Measurements from ENCODE around the gene GPS1.

Gene GPS1

GRCh38 chr17:82007495-82008257, 44.0 kb upstream of the GPS1 start:
- no peak for TF ChIP-seq CREB5 (CRISPR knock-in tag; IDR thresholded peaks at IDR 0.05; ENCODE audit: low read depth)
- ATAC-seq: no peak

- ATAC-seq: no peak
- TF ChIP-seq CSRNP3 (CRISPR knock-in tag; IDR thresholded peaks at IDR 0.05) (no peak), TOX (CRISPR knock-in tag; IDR thresholded peaks at IDR 0.05; ENCODE audit: borderline replicate concordance) (no peak), TCF4 (CRISPR knock-in tag; IDR thresholded peaks at IDR 0.05; ENCODE audit: borderline replicate concordance) (no peak), ISL1 (CRISPR knock-in tag; IDR thresholded peaks at IDR 0.05) (no peak), ZFP30 (CRISPR knock-in tag; IDR thresholded peaks at IDR 0.05) (no peak), ZNF70 (CRISPR knock-in tag; IDR thresholded peaks at IDR 0.05) (no peak), ZNF8 (CRISPR knock-in tag; IDR thresholded peaks at IDR 0.05) (no peak), CREB5 (CRISPR knock-in tag; IDR thresholded peaks at IDR 0.05; ENCODE audit: low read depth) (no peak), ZC3H10 (CRISPR knock-in tag; IDR thresholded peaks at IDR 0.05) (no peak), ARNTL (CRISPR knock-in tag; IDR thresholded peaks at IDR 0.05; ENCODE audit: borderline replicate concordance, low read depth) (no peak), BACH2 (CRISPR knock-in tag; IDR thresholded peaks at IDR 0.05; ENCODE audit: borderline replicate concordance) (no peak)
- TF ChIP-seq, protein P1, sequence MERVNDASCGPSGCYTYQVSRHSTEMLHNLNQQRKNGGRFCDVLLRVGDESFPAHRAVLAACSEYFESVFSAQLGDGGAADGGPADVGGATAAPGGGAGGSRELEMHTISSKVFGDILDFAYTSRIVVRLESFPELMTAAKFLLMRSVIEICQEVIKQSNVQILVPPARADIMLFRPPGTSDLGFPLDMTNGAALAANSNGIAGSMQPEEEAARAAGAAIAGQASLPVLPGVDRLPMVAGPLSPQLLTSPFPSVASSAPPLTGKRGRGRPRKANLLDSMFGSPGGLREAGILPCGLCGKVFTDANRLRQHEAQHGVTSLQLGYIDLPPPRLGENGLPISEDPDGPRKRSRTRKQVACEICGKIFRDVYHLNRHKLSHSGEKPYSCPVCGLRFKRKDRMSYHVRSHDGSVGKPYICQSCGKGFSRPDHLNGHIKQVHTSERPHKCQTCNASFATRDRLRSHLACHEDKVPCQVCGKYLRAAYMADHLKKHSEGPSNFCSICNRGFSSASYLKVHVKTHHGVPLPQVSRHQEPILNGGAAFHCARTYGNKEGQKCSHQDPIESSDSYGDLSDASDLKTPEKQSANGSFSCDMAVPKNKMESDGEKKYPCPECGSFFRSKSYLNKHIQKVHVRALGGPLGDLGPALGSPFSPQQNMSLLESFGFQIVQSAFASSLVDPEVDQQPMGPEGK (CRISPR knock-in tag; IDR thresholded peaks at IDR 0.05; ENCODE audit: borderline replicate concordance): no peak
Observed at GRCh38 chr17:82008258-82008940, 43.3 kb upstream of the GPS1 start.

DNA sequence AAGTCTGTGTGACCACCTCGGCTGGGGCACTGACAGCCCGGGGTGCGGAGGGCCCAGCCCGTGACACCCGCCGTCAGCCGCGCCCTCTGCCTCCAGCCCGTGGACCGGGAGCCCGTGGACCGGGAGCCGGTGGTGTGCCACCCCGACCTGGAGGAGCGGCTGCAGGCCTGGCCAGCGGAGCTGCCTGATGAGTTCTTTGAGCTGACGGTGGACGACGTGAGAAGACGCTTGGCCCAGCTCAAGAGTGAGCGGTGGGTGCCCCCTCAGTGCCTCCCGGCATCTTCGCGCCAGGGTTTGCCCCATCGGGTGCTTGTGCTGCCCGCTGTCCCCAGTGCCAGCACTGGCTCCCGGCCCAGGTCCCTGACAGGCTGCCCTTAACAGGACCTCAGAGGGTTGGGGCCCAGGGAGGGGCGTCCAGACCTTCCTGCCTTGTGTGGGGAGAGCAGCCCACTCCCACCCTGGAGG, 42.7 kb upstream of the GPS1 start:
- no peak for ATAC-seq
- TF ChIP-seq ARNTL (CRISPR knock-in tag; IDR thresholded peaks at IDR 0.05; ENCODE audit: borderline replicate concordance, low read depth) (no peak), SNAI2 (CRISPR knock-in tag; IDR thresholded peaks at IDR 0.05) (no peak), POU6F1 (CRISPR knock-in tag; IDR thresholded peaks at IDR 0.05; ENCODE audit: borderline replicate concordance, low read depth) (no peak), ZNF8 (CRISPR knock-in tag; IDR thresholded peaks at IDR 0.05) (no peak), ZC3H10 (CRISPR knock-in tag; IDR thresholded peaks at IDR 0.05) (no peak), ZFP3 (CRISPR knock-in tag; IDR thresholded peaks at IDR 0.05) (no peak), TCF4 (CRISPR knock-in tag; IDR thresholded peaks at IDR 0.05; ENCODE audit: borderline replicate concordance) (no peak), ISL1 (CRISPR knock-in tag; IDR thresholded peaks at IDR 0.05) (no peak), ZNF565 (CRISPR knock-in tag; conservative IDR thresholded peaks at IDR 0.05; ENCODE audit: low read depth) (no peak)

- ATAC-seq: no peak
- no peak for TF ChIP-seq RARB (CRISPR knock-in tag; IDR thresholded peaks at IDR 0.05)
- TF ChIP-seq ESRRG (CRISPR knock-in tag; IDR thresholded peaks at IDR 0.05): no peak
- TF ChIP-seq, protein P1 (CRISPR knock-in tag; IDR thresholded peaks at IDR 0.05; ENCODE audit: borderline replicate concordance): no peak
- TF ChIP-seq, protein P2, sequence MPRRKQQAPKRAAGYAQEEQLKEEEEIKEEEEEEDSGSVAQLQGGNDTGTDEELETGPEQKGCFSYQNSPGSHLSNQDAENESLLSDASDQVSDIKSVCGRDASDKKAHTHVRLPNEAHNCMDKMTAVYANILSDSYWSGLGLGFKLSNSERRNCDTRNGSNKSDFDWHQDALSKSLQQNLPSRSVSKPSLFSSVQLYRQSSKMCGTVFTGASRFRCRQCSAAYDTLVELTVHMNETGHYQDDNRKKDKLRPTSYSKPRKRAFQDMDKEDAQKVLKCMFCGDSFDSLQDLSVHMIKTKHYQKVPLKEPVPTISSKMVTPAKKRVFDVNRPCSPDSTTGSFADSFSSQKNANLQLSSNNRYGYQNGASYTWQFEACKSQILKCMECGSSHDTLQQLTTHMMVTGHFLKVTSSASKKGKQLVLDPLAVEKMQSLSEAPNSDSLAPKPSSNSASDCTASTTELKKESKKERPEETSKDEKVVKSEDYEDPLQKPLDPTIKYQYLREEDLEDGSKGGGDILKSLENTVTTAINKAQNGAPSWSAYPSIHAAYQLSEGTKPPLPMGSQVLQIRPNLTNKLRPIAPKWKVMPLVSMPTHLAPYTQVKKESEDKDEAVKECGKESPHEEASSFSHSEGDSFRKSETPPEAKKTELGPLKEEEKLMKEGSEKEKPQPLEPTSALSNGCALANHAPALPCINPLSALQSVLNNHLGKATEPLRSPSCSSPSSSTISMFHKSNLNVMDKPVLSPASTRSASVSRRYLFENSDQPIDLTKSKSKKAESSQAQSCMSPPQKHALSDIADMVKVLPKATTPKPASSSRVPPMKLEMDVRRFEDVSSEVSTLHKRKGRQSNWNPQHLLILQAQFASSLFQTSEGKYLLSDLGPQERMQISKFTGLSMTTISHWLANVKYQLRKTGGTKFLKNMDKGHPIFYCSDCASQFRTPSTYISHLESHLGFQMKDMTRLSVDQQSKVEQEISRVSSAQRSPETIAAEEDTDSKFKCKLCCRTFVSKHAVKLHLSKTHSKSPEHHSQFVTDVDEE (CRISPR knock-in tag; IDR thresholded peaks at IDR 0.05): no peak
- TF ChIP-seq CSDC2 (CRISPR knock-in tag; IDR thresholded peaks at IDR 0.05): no peak
- no peak for TF ChIP-seq ARNTL (CRISPR knock-in tag; IDR thresholded peaks at IDR 0.05; ENCODE audit: borderline replicate concordance, low read depth)
- TF ChIP-seq ZNF8 (CRISPR knock-in tag; IDR thresholded peaks at IDR 0.05): no peak
- no peak for TF ChIP-seq SNAI2 (CRISPR knock-in tag; IDR thresholded peaks at IDR 0.05)
- no peak for TF ChIP-seq PPARA (CRISPR knock-in tag; IDR thresholded peaks at IDR 0.05; ENCODE audit: borderline replicate concordance)
- TF ChIP-seq ISL1 (CRISPR knock-in tag; IDR thresholded peaks at IDR 0.05): no peak
- no peak for TF ChIP-seq TCF4 (CRISPR knock-in tag; IDR thresholded peaks at IDR 0.05; ENCODE audit: borderline replicate concordance)
- TF ChIP-seq GLIS3 (CRISPR knock-in tag; IDR thresholded peaks at IDR 0.05): no peak
Observed at GRCh38 chr17:82009413-82009812, 42.3 kb upstream of the GPS1 start.
